ENCODE measurements around the gene LIMK1.

DNA sequence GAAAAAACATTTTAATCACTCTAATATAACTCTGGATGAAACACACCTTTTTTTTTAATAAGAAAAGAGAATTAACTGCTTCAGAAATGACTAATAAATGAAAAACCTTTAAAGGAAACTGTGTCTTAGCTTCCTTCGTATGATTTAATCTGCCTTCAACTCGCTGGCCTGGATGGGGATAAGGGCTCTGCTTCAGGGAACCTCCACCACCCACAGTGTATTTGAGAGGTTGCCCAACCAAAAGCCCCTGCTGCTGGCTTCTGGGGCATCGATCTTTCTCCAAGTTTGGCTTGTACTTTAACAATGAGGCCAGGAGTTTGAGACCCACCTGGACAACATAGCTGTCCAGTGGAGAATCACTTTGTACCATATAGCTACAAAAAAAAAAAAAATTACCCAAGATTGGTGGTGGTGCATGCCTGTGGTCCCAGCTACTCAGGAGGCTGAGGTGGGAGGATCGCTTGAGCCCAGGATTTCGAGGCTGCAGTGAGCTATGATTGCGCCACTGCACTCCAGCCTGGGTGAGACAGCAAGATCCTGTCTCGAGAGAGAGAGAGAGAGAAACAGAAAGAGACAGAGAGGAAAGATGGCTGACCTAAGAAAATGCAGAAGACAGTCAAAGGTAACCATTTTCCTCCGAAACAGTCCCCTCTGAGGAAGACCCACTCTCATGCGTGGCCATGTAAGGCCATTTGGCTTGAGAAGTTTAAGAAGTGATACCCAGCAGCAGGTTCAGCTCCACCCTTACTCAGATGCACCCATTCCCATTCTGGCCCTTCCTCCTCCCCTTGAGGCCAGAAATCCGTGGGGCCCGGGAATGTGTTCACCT is 13.6 kb upstream of the LIMK1 start:
- no peak for TF ChIP-seq CTCF (IDR thresholded peaks at IDR 0.05)
- no peak for TF ChIP-seq POLR2AphosphoS5 (IDR thresholded peaks at IDR 0.05)
- no peak for TF ChIP-seq POLR2A (IDR thresholded peaks at IDR 0.05)

Data from breast epithelium (tissue), 3 donors.